Measurements from ENCODE around the gene AP2A1. TPM values are rescaled to one million over a fixed set of nuclear protein-coding genes. Genes with fewer than 3 reads are reported as not detected.

AP2A1 gene
- total RNA-seq, 4 donors from 2014 or later: 50.7 to 77.8 (median 65.8) TPM

GRCh38 chr19:49853852-49854377, 87.1 kb downstream of the AP2A1 start:
- 77% methylated on average over 4 of the region's 10 CpGs; no CpG with 5 or more reads in 1 of the 2 donors for WGBS, 2 donors

DNA sequence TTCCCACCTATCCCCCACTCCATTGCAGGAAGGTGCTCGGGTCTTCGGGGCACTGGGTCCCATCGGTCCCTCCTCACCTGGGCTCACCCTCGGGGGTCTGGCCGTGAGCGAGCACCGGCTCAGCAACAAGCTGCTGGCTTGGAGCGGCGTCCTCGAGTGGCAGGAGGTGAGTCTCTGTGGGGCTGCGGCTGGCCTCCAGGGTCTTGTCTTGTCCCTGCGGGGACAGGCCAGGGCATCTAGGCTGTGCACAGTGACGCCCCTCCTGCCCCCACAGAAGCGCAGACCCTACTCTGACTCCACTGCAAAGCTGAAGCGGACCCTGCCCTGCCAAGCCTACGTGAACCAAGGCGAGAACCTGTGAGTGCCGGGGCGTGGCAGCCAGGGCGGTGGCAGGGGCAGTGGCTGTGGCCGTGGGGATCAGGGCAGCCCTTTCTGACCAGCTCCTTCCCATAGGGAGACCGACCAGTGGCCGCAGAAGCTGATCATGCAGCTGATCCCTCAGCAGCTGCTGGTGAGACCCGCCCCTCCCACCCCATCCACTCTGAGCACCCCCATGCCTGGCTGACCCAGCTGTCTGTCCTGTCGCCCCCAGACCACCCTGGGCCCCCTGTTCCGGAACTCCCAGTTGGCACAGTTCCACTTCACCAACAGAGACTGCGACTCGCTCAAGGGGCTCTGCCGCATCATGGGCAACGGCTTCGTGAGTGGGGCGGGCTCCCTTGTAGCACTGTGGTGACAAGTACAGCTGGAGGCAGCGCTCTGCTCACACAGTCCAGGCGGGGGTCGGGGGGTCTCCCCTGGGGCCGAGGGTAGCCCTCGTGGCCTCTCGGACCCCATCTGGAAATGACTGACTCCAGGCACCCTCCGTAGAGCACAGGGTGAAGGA, 87.8 kb downstream of the AP2A1 start:
- 93% methylated on average over 14 of the region's 39 CpGs; no CpG with 5 or more reads in 1 of the 2 donors for WGBS, 2 donors
- H3K27ac ChIP-seq: no peak overlapping the region
- peaks cover 15 to 55% (median 23%) of the 10 kb centered on the region in 3 donors for H3K36me3 ChIP-seq
- H3K27me3 ChIP-seq: no peaks in the 10 kb centered on the region
- no peak overlapping the region for H3K4me3 ChIP-seq
- no peak for DNase-seq
- no peaks in the 10 kb centered on the region for H3K9me3 ChIP-seq
- TF ChIP-seq POLR2A (IDR thresholded peaks at IDR 0.05): no peak
- TF ChIP-seq, protein P1, sequence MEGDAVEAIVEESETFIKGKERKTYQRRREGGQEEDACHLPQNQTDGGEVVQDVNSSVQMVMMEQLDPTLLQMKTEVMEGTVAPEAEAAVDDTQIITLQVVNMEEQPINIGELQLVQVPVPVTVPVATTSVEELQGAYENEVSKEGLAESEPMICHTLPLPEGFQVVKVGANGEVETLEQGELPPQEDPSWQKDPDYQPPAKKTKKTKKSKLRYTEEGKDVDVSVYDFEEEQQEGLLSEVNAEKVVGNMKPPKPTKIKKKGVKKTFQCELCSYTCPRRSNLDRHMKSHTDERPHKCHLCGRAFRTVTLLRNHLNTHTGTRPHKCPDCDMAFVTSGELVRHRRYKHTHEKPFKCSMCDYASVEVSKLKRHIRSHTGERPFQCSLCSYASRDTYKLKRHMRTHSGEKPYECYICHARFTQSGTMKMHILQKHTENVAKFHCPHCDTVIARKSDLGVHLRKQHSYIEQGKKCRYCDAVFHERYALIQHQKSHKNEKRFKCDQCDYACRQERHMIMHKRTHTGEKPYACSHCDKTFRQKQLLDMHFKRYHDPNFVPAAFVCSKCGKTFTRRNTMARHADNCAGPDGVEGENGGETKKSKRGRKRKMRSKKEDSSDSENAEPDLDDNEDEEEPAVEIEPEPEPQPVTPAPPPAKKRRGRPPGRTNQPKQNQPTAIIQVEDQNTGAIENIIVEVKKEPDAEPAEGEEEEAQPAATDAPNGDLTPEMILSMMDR (IDR thresholded peaks at IDR 0.05): no peak
- peaks cover 6 to 42% (median 19%) of the 10 kb centered on the region in 3 donors for H3K4me1 ChIP-seq
- intact Hi-C loops (cut with DNase I): no loop called here

More at GRCh38 chr19:49853852-49854377, 87.1 kb downstream of the AP2A1 start:
- Histone ChIP-seq H3K4me1 (peaks cover 6 to 43% (median 20%) of the 10 kb centered on the region in 3 donors), H3K27me3 (no peaks in the 10 kb centered on the region), H3K9me3 (no peaks in the 10 kb centered on the region), H3K36me3 (peaks cover 15 to 48% (median 19%) of the 10 kb centered on the region in 3 donors), H3K4me3 (no peak overlapping the region), H3K27ac (no peak overlapping the region)
- TF ChIP-seq, protein P1 (IDR thresholded peaks at IDR 0.05): no peak
- TF ChIP-seq POLR2A (IDR thresholded peaks at IDR 0.05): no peak
- DNase-seq: no peak
- intact Hi-C loops (cut with DNase I): no loop called here

- Histone ChIP-seq H3K27ac (no peak overlapping the region), H3K4me1 (peaks cover 6 to 37% (median 19%) of the 10 kb centered on the region in 3 donors), H3K9me3 (no peaks in the 10 kb centered on the region), H3K36me3 (peaks cover 17 to 62% (median 29%) of the 10 kb centered on the region in 3 donors), H3K4me3 (no peak overlapping the region), H3K27me3 (no peaks in the 10 kb centered on the region)
- TF ChIP-seq, protein P1 (IDR thresholded peaks at IDR 0.05): no peak
- TF ChIP-seq POLR2A (IDR thresholded peaks at IDR 0.05): no peak
- WGBS, 2 donors: 83% methylated on average over 4 of the region's 12 CpGs; no CpG with 5 or more reads in 1 of the 2 donors
- no peak for DNase-seq
- intact Hi-C loops (cut with DNase I): no loop called here
Observed at GRCh38 chr19:49855277-49855675, 88.5 kb downstream of the AP2A1 start.

DNA sequence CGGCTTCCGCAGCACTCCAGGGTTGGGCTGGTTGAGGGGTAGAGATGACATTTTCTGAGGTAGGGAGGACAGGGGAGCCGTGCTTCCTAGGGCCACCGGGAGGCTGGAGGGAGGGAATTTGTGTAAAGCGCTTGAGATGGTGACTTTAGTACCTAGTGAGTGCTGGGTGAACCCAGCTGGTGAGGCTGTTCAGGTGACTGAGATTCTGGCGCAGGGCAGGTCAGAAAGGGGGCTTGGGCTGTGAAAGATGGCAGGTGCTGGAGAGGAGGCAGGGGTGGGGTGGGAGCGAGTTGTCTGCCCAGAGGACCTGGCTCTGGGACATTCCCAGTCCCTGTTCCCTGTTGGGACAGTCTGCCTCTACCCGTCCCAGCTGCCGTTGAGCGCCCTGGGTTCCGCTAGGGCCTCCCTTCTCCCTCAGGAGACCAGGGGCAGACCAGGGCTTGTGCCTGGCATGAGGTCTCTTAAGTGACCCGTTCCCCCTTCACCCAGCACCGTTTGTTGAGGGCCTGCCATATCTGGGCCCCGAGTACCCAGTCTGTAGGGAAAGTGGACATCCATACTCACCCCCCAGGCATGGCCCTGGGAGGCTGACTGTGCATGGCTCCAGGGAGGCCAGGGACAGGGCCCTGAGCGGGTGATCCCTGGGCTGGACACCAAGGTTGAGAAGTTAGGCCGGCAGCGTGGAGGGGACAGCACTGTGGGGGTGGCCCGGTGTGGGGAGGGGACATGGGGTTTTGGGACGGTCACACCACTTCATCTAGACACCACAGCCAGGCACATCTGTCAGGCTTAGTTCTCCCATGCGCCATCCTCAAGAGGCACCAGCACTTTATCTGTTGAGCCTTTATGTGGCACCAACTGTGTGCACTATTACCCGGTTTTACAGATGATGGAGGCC, 89.1 kb downstream of the AP2A1 start:
- intact Hi-C loops (cut with DNase I): no loop called here
- no peaks in the 10 kb centered on the region for H3K9me3 ChIP-seq
- H3K36me3 ChIP-seq: peaks cover 24 to 68% (median 36%) of the 10 kb centered on the region in 3 donors
- H3K4me1 ChIP-seq: peaks cover 6 to 42% (median 22%) of the 10 kb centered on the region in 3 donors
- 69 to 82% methylated on average over 7 to 9 of the region's 21 CpGs for WGBS, 2 donors
- no peak for DNase-seq
- H3K4me3 ChIP-seq: no peak overlapping the region
- H3K27me3 ChIP-seq: no peaks in the 10 kb centered on the region
- no peak overlapping the region for H3K27ac ChIP-seq
- TF ChIP-seq, protein P1 (IDR thresholded peaks at IDR 0.05): no peak
- TF ChIP-seq POLR2A (IDR thresholded peaks at IDR 0.05): no peak
